ENCODE data around the gene SLC35F3. TPM values are rescaled to one million over a fixed set of nuclear protein-coding genes. Genes with fewer than 3 reads are reported as not detected.

Gene SLC35F3
- polyA plus RNA-seq, 3 donors from 2014 or later, result not detected

- Mint-ChIP-seq H3K4me3 (no peak overlapping the region), H3K36me3 (no peaks in the 10 kb centered on the region), H3K4me1 (no peaks in the 10 kb centered on the region), H3K27ac (no peak overlapping the region), H3K9me3 (no peaks in the 10 kb centered on the region), H3K27me3 (ENCODE audit: low read depth in 3 of 3) (peaks cover 3 to 4% (median 3%) of the 10 kb centered on the region in 3 donors)
- DNase-seq, result no peak
These were observed 89.6 kb downstream of the SLC35F3 start for GRCh38 chr1:233994112-233994511.

GRCh38 chr1:233998456-233998855, 94.0 kb downstream of the SLC35F3 start:
- Mint-ChIP-seq H3K27ac (no peak overlapping the region), H3K36me3 (no peaks in the 10 kb centered on the region), H3K27me3 (ENCODE audit: low read depth in 3 of 3) (peaks cover 0 to 4% (median 0%) of the 10 kb centered on the region in 3 donors), H3K4me3 (no peak overlapping the region), H3K4me1 (no peaks in the 10 kb centered on the region), H3K9me3 (peaks cover 0 to 3% (median 0%) of the 10 kb centered on the region in 6 donors)
- DNase-seq, result no peak

GRCh38 chr1:233998891-233999290, 94.4 kb downstream of the SLC35F3 start:
- H3K36me3 Mint-ChIP-seq, result no peaks in the 10 kb centered on the region

GRCh38 chr1:234000557-234001041, 96.1 kb downstream of the SLC35F3 start:
- H3K4me1 Mint-ChIP-seq, result no peaks in the 10 kb centered on the region
- H3K27ac Mint-ChIP-seq, result no peak overlapping the region
- peaks cover 0 to 4% (median 4%) of the 10 kb centered on the region in 3 donors for H3K27me3 Mint-ChIP-seq (ENCODE audit: low read depth in 3 of 3)
- H3K9me3 Mint-ChIP-seq, result peaks cover 0 to 3% (median under 1%) of the 10 kb centered on the region in 6 donors
- DNase-seq, result no peak
- no peak overlapping the region for H3K4me3 Mint-ChIP-seq
- H3K36me3 Mint-ChIP-seq, result no peaks in the 10 kb centered on the region

More at GRCh38 chr1:233998891-233999290, 94.4 kb downstream of the SLC35F3 start:
- H3K27me3 Mint-ChIP-seq (ENCODE audit: low read depth in 3 of 3), result peaks cover 0 to 4% (median 2%) of the 10 kb centered on the region in 3 donors
- H3K4me3 Mint-ChIP-seq, result no peak overlapping the region
- H3K9me3 Mint-ChIP-seq, result peaks cover 0 to 3% (median 0%) of the 10 kb centered on the region in 6 donors
- H3K27ac Mint-ChIP-seq, result no peak overlapping the region
- DNase-seq, result no peak
- no peaks in the 10 kb centered on the region for H3K4me1 Mint-ChIP-seq

- Mint-ChIP-seq H3K9me3 (peaks cover 0 to 3% (median under 1%) of the 10 kb centered on the region in 6 donors), H3K27me3 (ENCODE audit: low read depth in 3 of 3) (peaks cover 0 to 4% (median 4%) of the 10 kb centered on the region in 3 donors), H3K4me1 (no peaks in the 10 kb centered on the region), H3K4me3 (no peak overlapping the region), H3K36me3 (no peaks in the 10 kb centered on the region), H3K27ac (no peak overlapping the region)
- no peak for DNase-seq
These were observed 97.3 kb downstream of the SLC35F3 start for GRCh38 chr1:234001817-234002216.

GRCh38 chr1:234004591-234004990, 100.1 kb downstream of the SLC35F3 start:
- H3K4me1 Mint-ChIP-seq, result no peaks in the 10 kb centered on the region
- H3K27me3 Mint-ChIP-seq (ENCODE audit: low read depth in 3 of 3), result peaks cover 2 to 9% (median 4%) of the 10 kb centered on the region in 3 donors
- H3K36me3 Mint-ChIP-seq, result no peaks in the 10 kb centered on the region
- H3K4me3 Mint-ChIP-seq, result no peak overlapping the region
- no peak for DNase-seq
- H3K27ac Mint-ChIP-seq, result no peak overlapping the region
- H3K9me3 Mint-ChIP-seq, result peaks cover 0 to 2% (median 0%) of the 10 kb centered on the region in 6 donors

- H3K4me1 Mint-ChIP-seq, result no peaks in the 10 kb centered on the region
- peaks cover 0 to 5% (median 0%) of the 10 kb centered on the region in 6 donors for H3K9me3 Mint-ChIP-seq
- no peak for DNase-seq
- H3K36me3 Mint-ChIP-seq, result no peaks in the 10 kb centered on the region
- no peak overlapping the region for H3K4me3 Mint-ChIP-seq
- H3K27ac Mint-ChIP-seq, result no peak overlapping the region
- H3K27me3 Mint-ChIP-seq (ENCODE audit: low read depth in 3 of 3), result peaks cover 2 to 9% (median 4%) of the 10 kb centered on the region in 3 donors
These were observed 103.2 kb downstream of the SLC35F3 start for GRCh38 chr1:234007684-234008083.

- Mint-ChIP-seq H3K36me3 (no peaks in the 10 kb centered on the region), H3K4me3 (no peak overlapping the region), H3K27ac (no peak overlapping the region), H3K9me3 (peaks cover 0 to 8% (median 0%) of the 10 kb centered on the region in 6 donors), H3K27me3 (ENCODE audit: low read depth in 3 of 3) (peaks cover 4 to 13% (median 4%) of the 10 kb centered on the region in 3 donors), H3K4me1 (no peaks in the 10 kb centered on the region)
- DNase-seq, result no peak
These were observed 104.1 kb downstream of the SLC35F3 start for GRCh38 chr1:234008591-234008990.

GRCh38 chr1:234009668-234010067, 105.2 kb downstream of the SLC35F3 start:
- peaks cover 4 to 9% (median 4%) of the 10 kb centered on the region in 3 donors for H3K27me3 Mint-ChIP-seq (ENCODE audit: low read depth in 3 of 3)
- DNase-seq, result no peak
- no peaks in the 10 kb centered on the region for H3K36me3 Mint-ChIP-seq
- no peak overlapping the region for H3K4me3 Mint-ChIP-seq
- H3K4me1 Mint-ChIP-seq, result no peaks in the 10 kb centered on the region
- no peak overlapping the region for H3K27ac Mint-ChIP-seq
- H3K9me3 Mint-ChIP-seq, result peaks cover 0 to 8% (median 0%) of the 10 kb centered on the region in 6 donors

GRCh38 chr1:234014208-234014607, 109.7 kb downstream of the SLC35F3 start:
- peaks cover 0 to 9% (median 4%) of the 10 kb centered on the region in 3 donors for H3K27me3 Mint-ChIP-seq (ENCODE audit: low read depth in 3 of 3)
- no peak for DNase-seq
- no peaks in the 10 kb centered on the region for H3K36me3 Mint-ChIP-seq
- no peaks in the 10 kb centered on the region for H3K4me1 Mint-ChIP-seq
- peaks cover 0 to 10% (median 0%) of the 10 kb centered on the region in 6 donors for H3K9me3 Mint-ChIP-seq
- H3K27ac Mint-ChIP-seq, result no peak overlapping the region
- no peak overlapping the region for H3K4me3 Mint-ChIP-seq

GRCh38 chr1:234018816-234019215, 114.3 kb downstream of the SLC35F3 start:
- no peak for DNase-seq
- Mint-ChIP-seq H3K4me3 (no peak overlapping the region), H3K27ac (no peak overlapping the region), H3K4me1 (no peaks in the 10 kb centered on the region), H3K9me3 (peaks cover 0 to 1% (median 0%) of the 10 kb centered on the region in 6 donors), H3K27me3 (ENCODE audit: low read depth in 3 of 3) (peaks cover 0 to 2% (median 0%) of the 10 kb centered on the region in 3 donors), H3K36me3 (no peaks in the 10 kb centered on the region)

- H3K4me3 Mint-ChIP-seq, result no peak overlapping the region
- no peak for DNase-seq
- H3K27ac Mint-ChIP-seq, result no peak overlapping the region
- H3K27me3 Mint-ChIP-seq (ENCODE audit: low read depth in 3 of 3), result peaks cover 0 to 4% (median 0%) of the 10 kb centered on the region in 3 donors
- H3K9me3 Mint-ChIP-seq, result peaks cover 0 to 1% (median 0%) of the 10 kb centered on the region in 6 donors
- no peaks in the 10 kb centered on the region for H3K36me3 Mint-ChIP-seq
- H3K4me1 Mint-ChIP-seq, result no peaks in the 10 kb centered on the region
These were observed 114.9 kb downstream of the SLC35F3 start for GRCh38 chr1:234019387-234019786.

GRCh38 chr1:234022302-234022701, 117.8 kb downstream of the SLC35F3 start:
- Mint-ChIP-seq H3K9me3 (peaks cover 0 to 4% (median 0%) of the 10 kb centered on the region in 6 donors), H3K27ac (no peak overlapping the region), H3K27me3 (ENCODE audit: low read depth in 3 of 3) (peaks cover 0 to 5% (median 0%) of the 10 kb centered on the region in 3 donors), H3K4me3 (no peak overlapping the region), H3K36me3 (no peaks in the 10 kb centered on the region), H3K4me1 (no peaks in the 10 kb centered on the region)
- DNase-seq, result no peak

GRCh38 chr1:234039603-234040002, 135.1 kb downstream of the SLC35F3 start:
- H3K36me3 Mint-ChIP-seq, result no peaks in the 10 kb centered on the region
- H3K27me3 Mint-ChIP-seq (ENCODE audit: low read depth in 3 of 3), result peaks cover 0 to 3% (median under 1%) of the 10 kb centered on the region in 3 donors
- no peak overlapping the region for H3K27ac Mint-ChIP-seq
- no peak overlapping the region for H3K4me3 Mint-ChIP-seq
- H3K9me3 Mint-ChIP-seq, result peaks cover 0 to 8% (median 3%) of the 10 kb centered on the region in 6 donors
- no peaks in the 10 kb centered on the region for H3K4me1 Mint-ChIP-seq
- DNase-seq, result no peak

Data from immature natural killer cell (primary cell).